ENCODE results near the gene RASSF6. TPM values are rescaled to one million over a fixed set of nuclear protein-coding genes. Genes with fewer than 3 reads are reported as not detected.
A peak's percentile ranks its signal among the peaks of the same experiment; 100 is the strongest.
"Not testable (repeated sequence)": the region's sequence is repeated elsewhere in the genome, so short reads cannot be mapped to it uniquely, and the experiment has no call there.

RASSF6 gene
- total RNA-seq, 2 donors from 2014 or later: 0.09 TPM; not detected in 1

DNA sequence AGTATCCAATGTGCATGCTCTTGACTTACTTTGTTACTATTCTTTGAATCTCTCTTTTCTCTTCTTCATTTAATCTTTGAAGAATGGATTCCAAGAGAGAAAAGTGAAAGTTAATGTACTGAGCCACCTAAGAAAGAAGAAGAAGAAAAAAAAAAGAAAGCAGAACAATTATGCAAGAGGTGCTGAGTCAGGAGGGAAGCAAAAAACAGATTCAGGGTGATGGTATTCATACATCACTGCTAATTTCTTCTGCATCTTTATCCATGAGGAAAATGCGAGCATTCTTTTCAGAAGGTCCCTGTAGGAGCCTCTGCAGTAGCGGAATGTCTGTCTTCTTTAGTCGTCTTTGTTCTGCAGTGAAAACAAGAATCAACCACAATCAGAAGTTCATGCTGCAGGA, 43.9 kb downstream of the RASSF6 start:
- H3K27ac Mint-ChIP-seq: no peak overlapping the region

DNA sequence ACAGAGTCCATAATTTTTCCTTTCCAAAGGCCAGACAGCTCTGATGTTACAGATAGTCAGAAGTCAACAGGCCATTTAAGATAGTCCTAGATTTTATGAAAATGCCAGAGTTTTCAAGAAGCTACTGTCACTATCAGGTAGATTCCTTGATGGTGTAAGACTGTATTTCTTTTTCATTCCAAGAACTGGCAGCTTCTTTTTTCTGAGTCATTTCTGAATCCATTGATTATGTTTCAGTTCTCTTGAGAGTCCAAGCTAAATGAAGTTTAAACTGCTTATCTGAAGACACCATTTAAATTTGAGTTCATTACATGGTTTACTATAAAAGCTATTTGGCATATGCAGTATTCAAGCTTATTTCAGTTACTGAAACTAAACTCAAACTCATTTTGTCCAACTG, 44.6 kb downstream of the RASSF6 start:
- no peaks in the 10 kb centered on the region for H3K4me1 Mint-ChIP-seq
- no peak for ATAC-seq (replicated peaks)

More for the DNA sequence above, 43.9 kb downstream of the RASSF6 start:
- no peaks in the 10 kb centered on the region for H3K36me3 Mint-ChIP-seq (ENCODE audit: low read depth)
- no peak for ATAC-seq (replicated peaks)
- H3K4me1 Mint-ChIP-seq: no peaks in the 10 kb centered on the region
- no peak overlapping the region for H3K4me3 Mint-ChIP-seq
- H3K9me3 Mint-ChIP-seq: no peaks in the 10 kb centered on the region
- H3K27me3 Mint-ChIP-seq: peaks cover under 1% of the 10 kb centered on the region

DNA sequence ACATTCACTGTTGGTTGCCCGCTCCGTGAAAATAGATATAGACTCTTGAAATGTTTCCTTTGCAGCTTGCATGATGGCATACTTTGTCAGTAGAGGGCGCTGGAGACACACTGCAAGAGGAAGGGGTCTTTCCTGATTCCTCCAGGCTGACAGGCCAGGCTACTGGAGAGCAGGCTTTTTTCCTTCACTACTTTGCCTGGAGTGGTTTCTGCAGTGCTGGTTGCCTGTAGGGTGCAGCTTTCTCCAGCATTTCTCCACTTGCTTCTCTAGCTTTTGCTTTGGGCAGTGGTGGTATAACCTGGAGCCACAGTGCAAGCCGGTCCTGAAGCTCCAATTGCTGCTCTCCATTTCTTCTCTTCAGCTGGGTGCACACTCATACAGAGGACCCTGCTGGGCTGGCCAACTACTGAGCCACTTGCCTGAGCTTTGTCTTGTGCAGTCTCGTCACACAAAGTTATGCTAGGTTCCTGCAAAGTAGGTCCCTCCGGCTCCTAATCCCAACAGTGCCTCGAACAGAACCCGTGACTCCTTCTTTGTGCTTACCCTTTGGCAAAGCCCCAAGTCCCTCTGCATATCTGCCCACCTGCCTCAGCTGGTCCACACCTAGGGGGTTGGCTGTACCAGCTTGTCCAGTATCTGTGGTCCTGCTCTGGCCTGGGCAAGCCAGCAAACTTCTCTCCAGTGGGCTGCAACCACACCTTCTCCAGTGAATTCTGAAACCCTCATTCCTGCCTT, 46.3 kb downstream of the RASSF6 start:
- Mint-ChIP-seq H3K27me3 (peaks cover 4% of the 10 kb centered on the region), H3K9me3 (no peaks in the 10 kb centered on the region), H3K27ac (no peak overlapping the region), H3K36me3 (ENCODE audit: low read depth) (no peaks in the 10 kb centered on the region), H3K4me1 (no peaks in the 10 kb centered on the region), H3K4me3 (no peak overlapping the region)
- no peak for ATAC-seq (replicated peaks)

More for the DNA sequence above, 44.6 kb downstream of the RASSF6 start:
- no peaks in the 10 kb centered on the region for H3K36me3 Mint-ChIP-seq (ENCODE audit: low read depth)
- peaks cover 4% of the 10 kb centered on the region for H3K27me3 Mint-ChIP-seq
- H3K4me3 Mint-ChIP-seq: no peak overlapping the region
- H3K9me3 Mint-ChIP-seq: no peaks in the 10 kb centered on the region
- H3K27ac Mint-ChIP-seq: no peak overlapping the region

DNA sequence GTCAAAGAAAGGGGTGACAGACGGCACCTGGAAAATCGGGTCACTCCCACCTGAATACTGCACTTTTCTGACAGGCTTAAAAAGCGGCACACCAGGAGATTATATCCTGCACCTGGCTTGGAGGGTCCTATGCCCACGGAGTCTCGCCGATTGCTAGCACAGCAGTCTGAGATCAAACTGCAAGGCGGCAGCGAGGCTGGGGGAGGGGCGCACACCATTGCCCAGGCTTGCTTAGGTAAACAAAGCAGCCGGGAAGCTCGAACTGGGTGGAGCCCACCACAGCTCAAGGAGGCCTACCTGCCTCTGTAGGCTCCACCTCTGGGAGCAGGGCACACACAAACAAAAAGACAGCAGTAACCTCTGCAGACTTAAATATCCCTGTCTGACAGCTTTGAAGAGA, 69.4 kb downstream of the RASSF6 start:
- not testable (repeated sequence) for H3K36me3 Mint-ChIP-seq (ENCODE audit: low read depth); H3K4me1 Mint-ChIP-seq; H3K27ac Mint-ChIP-seq; H3K9me3 Mint-ChIP-seq; ATAC-seq (replicated peaks); H3K4me3 Mint-ChIP-seq; H3K27me3 Mint-ChIP-seq

DNA sequence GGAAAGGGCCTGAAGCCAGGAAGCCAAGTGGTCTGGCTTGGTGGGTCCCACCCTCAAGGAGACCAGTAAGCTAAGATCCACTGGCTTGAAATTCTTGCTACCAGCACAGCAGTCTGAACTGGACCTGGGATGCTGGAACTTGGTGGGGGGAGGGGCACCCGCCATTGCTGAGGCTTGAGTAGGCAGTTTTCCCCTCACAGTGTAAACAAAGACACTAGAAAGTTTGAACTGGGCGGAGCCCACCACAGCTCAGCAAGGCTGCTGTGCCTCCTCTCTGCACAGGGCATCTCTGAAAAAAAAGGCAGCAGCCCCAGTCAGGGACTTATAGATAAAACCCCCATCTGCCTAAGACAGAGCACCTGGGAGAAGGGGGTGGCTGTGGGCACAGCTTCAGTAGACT, 75.6 kb downstream of the RASSF6 start:
- Mint-ChIP-seq H3K27me3 (peaks cover 15% of the 10 kb centered on the region), H3K27ac (no peak overlapping the region), H3K4me1 (no peaks in the 10 kb centered on the region), H3K4me3 (no peak overlapping the region), H3K36me3 (ENCODE audit: low read depth) (no peaks in the 10 kb centered on the region), H3K9me3 (no peaks in the 10 kb centered on the region)
- no peak for ATAC-seq (replicated peaks)

DNA sequence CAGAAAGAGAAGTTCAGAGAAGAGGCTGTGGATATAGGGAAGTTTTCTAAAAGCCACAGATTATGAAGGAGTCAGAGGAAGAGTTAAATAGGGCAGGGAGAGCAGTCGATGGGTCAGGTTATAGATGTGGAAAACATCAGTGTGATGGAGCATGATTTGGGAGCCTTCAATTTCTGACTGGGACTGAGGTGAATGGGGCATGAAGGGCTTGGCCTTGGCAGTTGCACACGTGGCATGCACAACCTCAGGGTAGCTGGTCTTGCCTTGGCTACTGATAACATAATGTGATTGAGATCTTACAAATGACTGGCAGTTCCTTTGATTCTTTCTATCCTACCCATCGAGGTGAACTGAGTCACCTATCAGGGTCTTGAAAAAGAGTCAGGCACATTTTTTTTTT, 79.0 kb downstream of the RASSF6 start:
- Mint-ChIP-seq H3K4me1 (no peaks in the 10 kb centered on the region), H3K9me3 (no peaks in the 10 kb centered on the region), H3K27me3 (peaks cover 20% of the 10 kb centered on the region), H3K36me3 (ENCODE audit: low read depth) (no peaks in the 10 kb centered on the region), H3K4me3 (no peak overlapping the region), H3K27ac (no peak overlapping the region)
- no peak for ATAC-seq (replicated peaks)

DNA sequence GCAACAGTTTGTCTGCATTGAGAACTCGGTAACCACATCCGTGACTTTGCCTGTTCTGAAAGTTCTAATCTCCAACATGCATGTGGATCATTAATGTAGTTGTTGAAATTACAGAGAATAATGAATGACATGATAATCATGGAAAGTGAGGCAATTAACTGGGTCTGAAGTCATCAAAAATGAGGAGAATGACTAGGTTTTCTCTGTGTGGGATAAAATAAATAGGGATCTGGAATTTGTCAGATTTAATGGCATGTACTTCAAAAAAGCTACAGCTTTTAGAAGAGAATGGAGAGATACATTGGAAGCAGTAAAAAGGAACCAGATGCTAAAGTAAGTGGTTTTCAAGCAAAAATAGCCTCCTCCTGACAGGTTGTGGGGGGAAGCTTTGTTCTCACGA, 79.4 kb downstream of the RASSF6 start:
- Mint-ChIP-seq H3K27me3 (peaks cover 19% of the 10 kb centered on the region), H3K36me3 (ENCODE audit: low read depth) (no peaks in the 10 kb centered on the region)
- no peak for ATAC-seq (replicated peaks)

DNA sequence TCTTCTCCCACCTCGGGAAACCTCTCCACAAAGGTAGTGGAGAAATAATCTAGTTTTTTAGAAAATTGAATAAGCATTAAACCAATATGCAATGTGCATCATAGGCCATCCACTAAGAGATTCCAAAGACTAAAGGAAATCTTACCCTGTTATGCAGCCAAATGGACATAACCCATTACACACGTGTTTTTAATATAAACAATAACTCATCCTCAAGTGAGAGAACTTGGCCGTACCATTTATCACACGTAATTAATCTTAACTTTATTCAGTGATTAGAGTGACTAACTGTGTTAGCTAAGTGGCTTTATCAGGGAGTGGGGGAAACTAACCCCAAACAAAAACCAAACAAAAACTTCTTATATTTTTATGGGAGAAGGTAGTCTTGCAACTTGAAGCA, 80.8 kb downstream of the RASSF6 start:
- Mint-ChIP-seq H3K4me1 (no peaks in the 10 kb centered on the region), H3K9me3 (no peaks in the 10 kb centered on the region), H3K27ac (no peak overlapping the region), H3K4me3 (no peak overlapping the region), H3K36me3 (ENCODE audit: low read depth) (no peaks in the 10 kb centered on the region), H3K27me3 (peaks cover 15% of the 10 kb centered on the region)
- ATAC-seq (replicated peaks): no peak

More for the DNA sequence above, 79.4 kb downstream of the RASSF6 start:
- H3K27ac Mint-ChIP-seq: no peak overlapping the region
- no peaks in the 10 kb centered on the region for H3K4me1 Mint-ChIP-seq
- no peak overlapping the region for H3K4me3 Mint-ChIP-seq
- H3K9me3 Mint-ChIP-seq: no peaks in the 10 kb centered on the region

DNA sequence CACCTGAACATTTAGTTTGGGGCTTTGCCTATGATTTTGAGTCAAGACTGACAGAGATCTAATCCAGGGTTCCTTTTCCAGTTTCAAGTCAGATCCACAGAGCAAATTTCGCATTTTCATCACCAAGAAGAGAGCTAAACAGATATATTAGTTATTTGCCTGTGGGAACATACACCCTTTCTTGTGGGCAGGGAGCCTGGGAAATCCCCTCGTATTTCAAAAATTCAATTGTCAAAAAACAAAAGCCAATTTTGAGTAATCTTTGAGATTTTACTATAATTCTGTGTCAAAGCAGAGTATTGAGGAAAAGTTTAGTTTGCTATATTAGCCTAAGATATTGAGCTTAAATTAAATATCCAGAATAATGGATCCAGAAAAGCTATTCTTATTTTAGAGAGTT, 82.1 kb downstream of the RASSF6 start:
- no peaks in the 10 kb centered on the region for H3K36me3 Mint-ChIP-seq (ENCODE audit: low read depth)
- peaks cover 15% of the 10 kb centered on the region for H3K27me3 Mint-ChIP-seq
- H3K4me3 Mint-ChIP-seq: no peak overlapping the region
- no peak overlapping the region for H3K27ac Mint-ChIP-seq
- no peaks in the 10 kb centered on the region for H3K9me3 Mint-ChIP-seq
- H3K4me1 Mint-ChIP-seq: no peaks in the 10 kb centered on the region
- peak; percentile 6 for ATAC-seq (replicated peaks)

DNA sequence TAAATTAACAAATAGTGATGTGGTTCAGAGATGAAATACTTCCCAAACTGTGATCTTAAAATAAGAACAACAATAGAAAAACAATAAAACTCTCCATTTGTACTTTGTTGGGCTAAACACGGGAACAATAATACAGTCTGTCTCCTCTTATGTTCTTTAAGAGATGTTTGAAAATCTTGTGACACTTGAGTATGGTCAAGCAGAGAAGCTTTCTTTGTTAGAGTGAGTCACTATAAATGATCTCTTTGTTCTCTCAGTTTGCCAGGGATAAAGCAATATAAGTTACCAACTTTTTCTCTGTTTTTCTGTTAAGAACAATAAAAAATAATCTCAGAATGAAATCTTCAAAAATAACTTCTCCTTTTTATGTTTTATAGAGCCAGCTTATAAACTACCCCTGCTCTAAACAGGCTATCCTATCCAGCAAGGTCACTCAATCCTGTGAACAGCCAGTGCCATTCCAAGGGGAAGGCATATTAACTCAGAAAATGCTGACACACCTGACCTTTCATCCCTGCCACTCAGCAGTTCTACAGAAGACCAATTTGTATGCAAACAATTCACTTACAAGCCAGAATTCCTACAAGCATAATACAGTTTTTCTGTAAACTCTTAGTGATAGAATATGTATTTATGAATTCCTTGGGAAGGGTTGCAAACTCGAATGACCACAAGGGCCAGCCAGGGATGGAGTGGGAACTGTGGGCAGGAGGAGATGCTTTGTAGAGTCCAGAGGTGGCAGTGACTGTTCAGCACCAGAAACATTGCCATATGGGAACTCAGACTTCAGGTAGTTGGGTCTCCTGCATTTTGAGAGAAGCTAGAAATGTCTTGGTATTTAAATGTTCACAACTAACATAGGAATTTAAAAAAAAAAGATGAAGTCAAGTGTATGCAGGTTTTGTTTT, 86.5 kb downstream of the RASSF6 start:
- H3K4me3 Mint-ChIP-seq: no peak overlapping the region
- ATAC-seq (replicated peaks): no peak
- no peaks in the 10 kb centered on the region for H3K4me1 Mint-ChIP-seq
- peaks cover 4% of the 10 kb centered on the region for H3K27me3 Mint-ChIP-seq
- no peaks in the 10 kb centered on the region for H3K36me3 Mint-ChIP-seq (ENCODE audit: low read depth)
- no peak overlapping the region for H3K27ac Mint-ChIP-seq
- no peaks in the 10 kb centered on the region for H3K9me3 Mint-ChIP-seq

DNA sequence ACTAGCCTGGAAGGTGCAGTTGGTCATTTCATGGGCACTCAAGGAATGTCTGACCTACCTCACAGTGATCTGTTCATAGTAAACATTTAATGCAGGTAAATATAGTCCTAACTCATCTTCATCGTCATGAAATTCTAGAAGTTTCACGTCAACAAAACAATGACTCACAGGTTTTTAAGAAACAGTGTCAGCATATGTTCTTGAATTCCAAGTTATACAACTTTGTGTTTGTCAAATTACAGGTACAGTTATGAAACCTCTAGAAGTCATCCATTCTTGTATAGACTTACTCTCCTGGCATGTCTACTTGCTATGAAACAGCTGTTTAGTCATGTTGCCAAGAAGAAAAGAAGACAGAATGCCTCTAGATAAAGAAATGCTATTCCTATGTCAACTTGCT, 92.1 kb downstream of the RASSF6 start:
- H3K9me3 Mint-ChIP-seq: no peaks in the 10 kb centered on the region
- ATAC-seq (replicated peaks): no peak

DNA sequence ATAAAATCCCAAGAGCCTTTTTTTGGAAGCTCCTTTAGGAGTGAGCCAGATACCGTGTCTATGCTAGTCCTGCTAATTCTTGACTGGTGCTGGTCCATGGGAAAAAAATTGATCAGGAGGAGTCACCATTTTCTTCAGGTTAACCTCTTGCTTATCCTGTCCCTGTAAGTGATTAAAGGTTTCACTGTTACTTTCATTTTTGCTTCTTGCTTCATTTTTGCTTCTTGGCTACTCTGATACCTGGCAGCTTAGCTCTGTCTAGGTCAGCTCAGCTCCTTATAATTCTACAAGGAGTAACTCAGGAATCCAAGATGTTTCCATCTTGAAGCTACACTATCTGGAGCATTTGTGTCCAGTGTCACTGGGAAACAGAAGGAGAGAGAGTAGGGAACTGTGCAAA, 93.0 kb downstream of the RASSF6 start:
- H3K4me1 Mint-ChIP-seq: no peaks in the 10 kb centered on the region
- H3K27me3 Mint-ChIP-seq: no peaks in the 10 kb centered on the region
- H3K36me3 Mint-ChIP-seq (ENCODE audit: low read depth): no peaks in the 10 kb centered on the region
- no peak overlapping the region for H3K27ac Mint-ChIP-seq
- no peak for ATAC-seq (replicated peaks)
- no peak overlapping the region for H3K4me3 Mint-ChIP-seq
- H3K9me3 Mint-ChIP-seq: no peaks in the 10 kb centered on the region

More for the DNA sequence above, 92.1 kb downstream of the RASSF6 start:
- no peaks in the 10 kb centered on the region for H3K4me1 Mint-ChIP-seq
- no peak overlapping the region for H3K4me3 Mint-ChIP-seq
- H3K27me3 Mint-ChIP-seq: no peaks in the 10 kb centered on the region
- H3K27ac Mint-ChIP-seq: no peak overlapping the region
- H3K36me3 Mint-ChIP-seq (ENCODE audit: low read depth): no peaks in the 10 kb centered on the region

DNA sequence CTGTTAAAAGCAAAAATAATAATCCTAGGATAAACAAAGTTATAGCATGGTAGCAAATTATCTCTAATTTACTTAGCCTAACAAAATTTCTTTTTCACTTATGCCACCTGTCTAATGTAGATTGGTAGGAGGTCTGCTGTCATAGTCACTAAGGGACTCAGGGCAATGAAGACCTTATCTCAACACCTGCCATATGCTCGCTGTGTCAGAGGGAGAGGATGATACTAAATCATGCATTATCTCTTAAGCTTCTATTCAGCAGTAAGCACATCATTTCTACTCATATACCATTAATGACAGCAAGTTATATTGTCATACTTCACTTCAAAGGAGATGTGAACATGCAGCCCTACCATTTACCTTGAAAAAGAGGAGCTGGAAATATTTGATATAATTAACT, 94.6 kb downstream of the RASSF6 start:
- no peak overlapping the region for H3K27ac Mint-ChIP-seq
- ATAC-seq (replicated peaks): no peak
- no peaks in the 10 kb centered on the region for H3K9me3 Mint-ChIP-seq
- H3K4me1 Mint-ChIP-seq: no peaks in the 10 kb centered on the region
- H3K36me3 Mint-ChIP-seq (ENCODE audit: low read depth): no peaks in the 10 kb centered on the region
- no peaks in the 10 kb centered on the region for H3K27me3 Mint-ChIP-seq
- H3K4me3 Mint-ChIP-seq: no peak overlapping the region

DNA sequence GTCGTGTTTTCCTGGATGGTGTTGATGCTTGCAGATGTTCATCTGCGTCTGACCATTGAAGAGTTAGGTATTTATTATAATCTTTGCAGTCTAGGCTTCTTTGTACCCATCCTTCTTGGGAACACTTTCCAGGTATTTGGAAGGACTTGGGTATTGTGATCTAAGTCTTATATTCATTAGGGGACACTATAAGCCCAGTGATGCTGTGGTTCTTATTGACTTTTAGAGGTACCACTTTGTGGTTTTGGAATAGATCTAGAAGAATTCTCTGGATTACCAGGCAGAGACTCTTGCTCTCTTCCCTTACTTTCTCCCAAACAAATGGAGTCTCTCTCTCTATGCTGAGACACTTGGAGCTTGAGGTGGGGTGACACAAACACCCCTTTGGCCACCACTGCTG, 97.1 kb downstream of the RASSF6 start:
- Mint-ChIP-seq H3K4me1 (no peaks in the 10 kb centered on the region), H3K4me3 (no peak overlapping the region), H3K36me3 (ENCODE audit: low read depth) (no peaks in the 10 kb centered on the region), H3K27ac (no peak overlapping the region), H3K9me3 (no peaks in the 10 kb centered on the region), H3K27me3 (peaks cover 4% of the 10 kb centered on the region)
- no peak for ATAC-seq (replicated peaks)

Measured in activated T-helper 17 cell treated with anti-CD3 and anti-CD28 coated beads, Interleukin-2, amount 50 U/mL, for 72 hours (primary cell).